Spleen (tissue), 7 donors: ENCODE data around the gene TSPAN9.

Experiments used
- CTCF ChIP-seq, 11 experiments: fragments of 200-600 bp in 7 of 11; fragments of 450-650 bp in 4 of 11; sonication (generic) in 4 of 11; IDR thresholded peaks in 8 of 11; conservative IDR thresholded peaks in 3 of 11; 1 replicate in 7 of 11; 2 replicates in 4 of 11; pipeline versions ENCODE4 v1.4.0 to v1.8.0; 2016 to 2021; ENCODE audit warnings: antibody characterized with exemption in 11 of 11, inconsistent platforms in 4 of 11, mild to moderate bottlenecking in 1 of 11
- POLR2A ChIP-seq, 3 donors: fragments of 450-650 bp; IDR thresholded peaks; one replicate each; pipeline ENCODE4 v1.5.1; 2017; ENCODE audit warnings: antibody characterized with exemption in 3 of 3, mild to moderate bottlenecking in 1 of 3
- donor health status: DM: no; HTN: no; CAD: no; lungs with moderate emphysema.
- donor health status: DM: no; HTN: no; CAD: no.
- donor health status: DM: no; HTN: no; CAD: no.

- no peak for TF ChIP-seq POLR2A (IDR thresholded peaks at IDR 0.05)
- TF ChIP-seq CTCF (IDR thresholded peaks at IDR 0.05 in 8 of 11, conservative IDR thresholded peaks at IDR 0.05 in 3 of 11): no peak
Measured at GRCh38 chr12:3042826-3043225, 34.4 kb upstream of the TSPAN9 start.
